Dendritic cell treated with granulocyte-macrophage colony-stimulating factor and Interleukin-4, amounts not matched to agents 40 ng/mL and 50 ng/mL, for 4 days (primary cell): ENCODE data around the gene CAPN3.
A peak's percentile ranks its signal among the peaks of the same experiment; 100 is the strongest.

Source experiments
- H3K27ac Mint-ChIP-seq: one replicate; pipeline ENCODE4 v1.8.0; 2022; ENCODE audit warnings: mild to moderate bottlenecking, mixed read lengths
- H3K27me3 Mint-ChIP-seq: one replicate; pipeline ENCODE4 v1.8.0; 2022; ENCODE audit warnings: mild to moderate bottlenecking, mixed read lengths
- H3K36me3 Mint-ChIP-seq: one replicate; pipeline ENCODE4 v1.8.0; 2022; ENCODE audit warnings: low read depth, mixed read lengths
- H3K4me1 Mint-ChIP-seq: one replicate; pipeline ENCODE4 v1.8.0; 2022; ENCODE audit warnings: low read depth, mixed read lengths
- H3K4me3 Mint-ChIP-seq: one replicate; pipeline ENCODE4 v1.8.0; 2022; ENCODE audit warnings: mild to moderate bottlenecking, moderate library complexity, mixed read lengths
- H3K9me3 Mint-ChIP-seq: one replicate; pipeline ENCODE4 v1.8.0; 2022; ENCODE audit warnings: mixed read lengths
- intact Hi-C: fragments of 100-400 bp; cut with micrococcal nuclease; formaldehyde crosslinking; loops from one replicate; pipeline ENCODE4 v1.15.0; 2022

Gene CAPN3

DNA sequence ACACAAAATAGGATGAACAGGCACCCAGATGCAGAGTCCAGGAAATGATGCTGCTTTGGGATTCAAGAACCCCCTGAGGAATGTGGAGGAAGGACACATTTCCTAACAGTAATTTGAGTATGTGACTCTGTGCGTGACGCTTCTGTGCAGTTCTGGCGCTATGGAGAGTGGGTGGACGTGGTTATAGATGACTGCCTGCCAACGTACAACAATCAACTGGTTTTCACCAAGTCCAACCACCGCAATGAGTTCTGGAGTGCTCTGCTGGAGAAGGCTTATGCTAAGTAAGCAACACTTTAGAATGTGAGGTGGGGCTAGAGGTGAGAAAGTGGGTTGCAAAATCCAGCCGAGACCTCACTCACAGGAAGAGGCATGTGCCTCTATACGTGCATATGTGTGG lies 28.3 kb downstream of the CAPN3 start:
- intact Hi-C loops = no loop called here
- peaks cover 99% of the 10 kb centered on the region for H3K36me3 Mint-ChIP-seq
- H3K4me1 Mint-ChIP-seq = no peaks in the 10 kb centered on the region
- H3K27ac Mint-ChIP-seq = no peak overlapping the region
- no peaks in the 10 kb centered on the region for H3K27me3 Mint-ChIP-seq
- no peaks in the 10 kb centered on the region for H3K9me3 Mint-ChIP-seq
- no peak overlapping the region for H3K4me3 Mint-ChIP-seq

GRCh38 chr15:42392309-42393024 lies 33.2 kb downstream of the CAPN3 start:
- H3K36me3 Mint-ChIP-seq = peaks cover 94% of the 10 kb centered on the region
- intact Hi-C loops = no loop called here
- no peaks in the 10 kb centered on the region for H3K9me3 Mint-ChIP-seq
- no peaks in the 10 kb centered on the region for H3K27me3 Mint-ChIP-seq
- no peaks in the 10 kb centered on the region for H3K4me1 Mint-ChIP-seq
- no peak overlapping the region for H3K27ac Mint-ChIP-seq
- no peak overlapping the region for H3K4me3 Mint-ChIP-seq

DNA sequence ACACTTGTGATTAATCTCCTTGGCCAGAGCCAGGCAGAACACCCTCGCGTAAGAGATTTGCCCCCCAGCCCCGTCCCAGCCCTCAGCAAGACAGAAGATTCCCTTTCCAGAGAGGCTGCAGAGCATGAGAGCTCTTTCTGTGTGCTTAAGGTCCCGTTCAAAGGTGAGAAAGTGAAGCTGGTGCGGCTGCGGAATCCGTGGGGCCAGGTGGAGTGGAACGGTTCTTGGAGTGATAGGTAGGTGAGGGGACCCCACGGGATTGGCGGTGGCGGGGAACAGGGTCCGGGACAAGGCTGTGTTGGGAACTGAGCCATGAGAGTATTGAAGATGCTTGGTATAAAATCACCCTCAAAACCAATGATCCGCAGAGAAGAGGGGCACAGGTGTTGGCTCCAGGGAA lies 34.8 kb downstream of the CAPN3 start:
- Mint-ChIP-seq H3K4me1 (no peaks in the 10 kb centered on the region), H3K27ac (no peak overlapping the region), H3K36me3 (peaks cover 87% of the 10 kb centered on the region), H3K9me3 (no peaks in the 10 kb centered on the region), H3K4me3 (no peak overlapping the region), H3K27me3 (no peaks in the 10 kb centered on the region)
- intact Hi-C loops = no loop called here

DNA sequence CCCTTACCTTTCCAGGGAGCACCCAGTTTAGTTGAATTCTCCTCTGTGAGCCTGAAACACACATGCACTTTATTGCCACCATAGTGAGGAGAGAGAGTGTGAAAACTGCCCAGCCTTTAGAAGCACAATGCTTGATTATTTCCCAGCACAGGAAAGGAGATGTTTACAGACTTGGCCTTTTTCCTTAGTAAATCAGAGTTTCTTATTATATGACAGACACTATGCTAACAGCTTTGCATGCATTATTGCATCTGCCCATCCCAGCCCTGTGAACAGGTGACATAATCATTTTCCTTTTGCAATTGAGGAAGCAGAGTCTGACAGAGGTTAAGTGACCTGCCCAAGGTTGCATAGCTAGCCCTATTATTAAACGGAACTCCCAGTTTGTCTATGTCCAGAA lies 36.5 kb downstream of the CAPN3 start:
- peaks cover 86% of the 10 kb centered on the region for H3K36me3 Mint-ChIP-seq
- H3K4me1 Mint-ChIP-seq = peaks cover under 1% of the 10 kb centered on the region
- H3K27me3 Mint-ChIP-seq = no peaks in the 10 kb centered on the region
- no peaks in the 10 kb centered on the region for H3K9me3 Mint-ChIP-seq
- no peak overlapping the region for H3K4me3 Mint-ChIP-seq
- intact Hi-C loops = no loop called here
- H3K27ac Mint-ChIP-seq = no peak overlapping the region

DNA sequence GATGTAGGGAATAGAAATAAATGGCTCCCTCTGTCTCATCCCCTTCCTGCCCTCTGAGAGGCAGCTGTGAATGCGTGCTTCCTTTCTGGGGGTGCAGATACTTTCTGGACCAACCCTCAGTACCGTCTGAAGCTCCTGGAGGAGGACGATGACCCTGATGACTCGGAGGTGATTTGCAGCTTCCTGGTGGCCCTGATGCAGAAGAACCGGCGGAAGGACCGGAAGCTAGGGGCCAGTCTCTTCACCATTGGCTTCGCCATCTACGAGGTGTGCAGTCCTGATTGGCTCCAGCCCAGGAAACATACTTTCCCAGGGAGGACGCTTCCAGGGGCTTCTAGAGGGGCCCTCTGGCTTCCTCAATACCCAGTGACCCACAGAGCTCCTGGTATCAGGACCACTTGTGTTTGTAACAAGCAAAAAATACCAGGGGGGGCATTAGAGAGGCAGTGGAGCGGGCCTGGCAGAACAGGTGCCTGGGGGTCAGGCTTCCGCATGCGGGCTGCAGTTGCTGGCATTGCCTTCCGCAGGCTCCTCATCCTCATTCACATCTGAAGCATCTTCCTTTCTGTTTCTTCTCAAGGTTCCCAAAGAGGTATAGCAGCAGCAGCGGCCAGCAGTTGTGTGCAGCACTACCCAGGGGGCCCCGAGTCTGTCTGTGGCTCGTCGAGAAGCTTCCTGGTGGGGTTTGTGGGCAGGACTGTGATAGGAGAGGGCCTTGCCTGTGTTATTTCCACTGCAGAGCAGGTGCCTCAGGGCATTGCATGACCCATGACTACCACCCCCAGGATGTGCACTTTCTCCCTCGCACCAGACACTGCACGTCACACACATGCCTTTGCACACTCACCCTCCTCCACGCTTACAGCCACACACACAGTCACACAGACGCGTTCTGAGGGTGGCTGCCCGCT lies 42.5 kb downstream of the CAPN3 start:
- intact Hi-C loops = no loop called here
- H3K4me3 Mint-ChIP-seq = no peak overlapping the region
- H3K27me3 Mint-ChIP-seq = no peaks in the 10 kb centered on the region
- peak overlapping the region; percentile 11 for H3K27ac Mint-ChIP-seq
- peaks cover 85% of the 10 kb centered on the region for H3K36me3 Mint-ChIP-seq
- H3K4me1 Mint-ChIP-seq = peaks cover 22% of the 10 kb centered on the region
- H3K9me3 Mint-ChIP-seq = no peaks in the 10 kb centered on the region

DNA sequence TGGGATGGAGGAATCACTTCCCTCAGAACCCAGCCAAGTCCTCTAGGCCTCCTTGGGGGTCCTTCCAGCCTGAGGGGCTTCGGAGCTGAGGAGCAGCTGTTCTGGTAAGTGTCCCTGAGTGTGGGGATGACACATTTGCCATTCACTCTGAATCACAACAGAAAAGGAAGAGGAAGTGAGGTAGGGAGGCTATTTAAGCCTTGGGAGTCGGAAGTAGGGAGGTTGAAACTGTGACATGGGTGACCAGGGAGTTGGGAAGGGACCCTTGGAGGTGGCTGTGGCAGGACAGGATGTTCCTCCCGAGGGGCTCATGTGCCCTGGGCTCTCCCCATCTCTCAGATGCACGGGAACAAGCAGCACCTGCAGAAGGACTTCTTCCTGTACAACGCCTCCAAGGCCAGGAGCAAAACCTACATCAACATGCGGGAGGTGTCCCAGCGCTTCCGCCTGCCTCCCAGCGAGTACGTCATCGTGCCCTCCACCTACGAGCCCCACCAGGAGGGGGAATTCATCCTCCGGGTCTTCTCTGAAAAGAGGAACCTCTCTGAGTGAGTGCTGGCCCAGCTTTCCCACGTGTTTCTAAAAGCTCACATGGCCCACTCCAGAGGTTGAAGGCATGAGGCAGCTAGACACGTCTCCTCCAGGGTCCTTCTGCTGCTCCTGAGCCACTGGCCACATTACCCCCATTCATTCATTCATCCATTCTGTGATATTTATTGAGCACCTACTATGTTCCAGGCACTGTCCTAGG lies 43.3 kb downstream of the CAPN3 start:
- intact Hi-C loops = no loop called here
- H3K4me3 Mint-ChIP-seq = no peak overlapping the region
- no peaks in the 10 kb centered on the region for H3K9me3 Mint-ChIP-seq
- H3K4me1 Mint-ChIP-seq = peaks cover 22% of the 10 kb centered on the region
- peaks cover 85% of the 10 kb centered on the region for H3K36me3 Mint-ChIP-seq
- peak overlapping the region; percentile 11 for H3K27ac Mint-ChIP-seq
- no peaks in the 10 kb centered on the region for H3K27me3 Mint-ChIP-seq

DNA sequence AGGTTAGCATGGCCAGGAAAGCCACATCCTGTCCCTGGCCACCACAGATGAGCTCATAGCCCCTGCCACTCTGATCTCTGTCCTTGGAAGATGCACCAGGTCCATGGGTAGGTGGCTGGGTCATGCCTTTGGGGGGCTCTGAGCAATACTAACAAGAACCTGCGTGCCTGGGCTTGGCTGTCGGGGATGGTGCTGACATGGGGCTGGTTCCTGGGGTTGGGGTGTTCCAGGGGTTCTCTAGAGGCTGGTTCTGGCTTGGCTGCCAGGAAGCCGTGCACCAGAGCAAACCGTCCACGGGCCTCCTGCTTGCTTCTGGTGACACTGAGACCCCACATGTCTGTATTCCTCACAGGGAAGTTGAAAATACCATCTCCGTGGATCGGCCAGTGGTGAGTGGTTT lies 44.1 kb downstream of the CAPN3 start:
- Mint-ChIP-seq H3K9me3 (no peaks in the 10 kb centered on the region), H3K27me3 (no peaks in the 10 kb centered on the region), H3K27ac (no peak overlapping the region), H3K4me3 (no peak overlapping the region), H3K4me1 (peaks cover 22% of the 10 kb centered on the region), H3K36me3 (peaks cover 89% of the 10 kb centered on the region)
- intact Hi-C loops = no loop called here

DNA sequence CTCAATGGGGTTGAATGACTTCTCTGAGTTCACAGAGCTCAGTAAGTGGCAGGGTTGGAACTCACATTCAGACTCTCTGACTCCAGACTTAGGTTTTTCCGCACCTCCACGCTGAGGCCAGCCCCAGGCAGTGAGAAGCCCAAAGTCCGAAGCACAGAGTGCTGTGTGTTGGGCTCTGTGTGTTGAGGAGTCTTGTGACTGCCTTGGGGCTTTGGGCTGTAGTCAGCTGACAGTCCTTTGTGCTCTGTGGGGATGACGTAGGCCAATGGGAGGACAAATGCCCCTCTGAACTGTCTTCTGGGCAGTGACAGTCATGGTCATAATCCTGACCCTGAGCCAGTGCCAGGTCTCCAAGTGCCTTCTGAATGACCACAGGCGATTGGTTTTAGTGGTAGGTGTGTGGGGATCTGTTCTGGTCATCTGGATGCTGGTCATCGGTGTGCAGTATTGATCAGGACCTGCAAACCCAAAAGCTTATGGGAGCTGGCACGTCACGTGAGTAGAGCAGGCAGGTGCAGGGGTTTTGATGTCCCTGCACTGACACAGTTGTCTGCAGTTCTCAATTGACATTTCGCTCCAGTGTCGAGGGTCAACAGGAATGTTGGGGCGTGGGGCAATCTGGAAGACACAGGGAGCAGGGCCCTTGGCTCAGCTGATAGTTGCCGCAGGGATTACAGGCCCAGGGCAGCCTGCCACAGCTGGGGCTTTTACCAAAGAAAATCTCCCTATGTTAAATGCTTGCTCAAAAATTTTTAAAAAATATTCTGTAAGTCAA lies 45.3 kb downstream of the CAPN3 start:
- Mint-ChIP-seq H3K4me1 (peaks cover 22% of the 10 kb centered on the region), H3K9me3 (no peaks in the 10 kb centered on the region), H3K27me3 (no peaks in the 10 kb centered on the region), H3K4me3 (no peak overlapping the region), H3K27ac (no peak overlapping the region), H3K36me3 (peaks cover 92% of the 10 kb centered on the region)
- intact Hi-C loops = no loop called here

GRCh38 chr15:42405863-42406482 lies 46.7 kb downstream of the CAPN3 start:
- no peaks in the 10 kb centered on the region for H3K9me3 Mint-ChIP-seq
- intact Hi-C loops = no loop called here
- H3K36me3 Mint-ChIP-seq = peaks cover 93% of the 10 kb centered on the region
- H3K4me3 Mint-ChIP-seq = no peak overlapping the region
- peaks cover 20% of the 10 kb centered on the region for H3K4me1 Mint-ChIP-seq
- no peak overlapping the region for H3K27ac Mint-ChIP-seq
- H3K27me3 Mint-ChIP-seq = no peaks in the 10 kb centered on the region

- intact Hi-C loops = no loop called here
- Mint-ChIP-seq H3K4me1 (no peaks in the 10 kb centered on the region), H3K9me3 (no peaks in the 10 kb centered on the region), H3K4me3 (no peak overlapping the region), H3K27me3 (no peaks in the 10 kb centered on the region), H3K27ac (no peak overlapping the region), H3K36me3 (peaks cover 91% of the 10 kb centered on the region)
Observed at GRCh38 chr15:42408178-42408577, 48.9 kb downstream of the CAPN3 start.

GRCh38 chr15:42409011-42409410 lies 49.7 kb downstream of the CAPN3 start:
- intact Hi-C loops = no loop called here
- Mint-ChIP-seq H3K27ac (no peak overlapping the region), H3K27me3 (no peaks in the 10 kb centered on the region), H3K4me1 (no peaks in the 10 kb centered on the region), H3K36me3 (peaks cover 91% of the 10 kb centered on the region), H3K4me3 (no peak overlapping the region), H3K9me3 (no peaks in the 10 kb centered on the region)

GRCh38 chr15:42411884-42412283 lies 52.6 kb downstream of the CAPN3 start:
- intact Hi-C loops = no loop called here
- H3K4me3 Mint-ChIP-seq = no peak overlapping the region
- no peaks in the 10 kb centered on the region for H3K27me3 Mint-ChIP-seq
- H3K36me3 Mint-ChIP-seq = peaks cover 97% of the 10 kb centered on the region
- H3K27ac Mint-ChIP-seq = no peak overlapping the region
- H3K9me3 Mint-ChIP-seq = no peaks in the 10 kb centered on the region
- H3K4me1 Mint-ChIP-seq = no peaks in the 10 kb centered on the region

DNA sequence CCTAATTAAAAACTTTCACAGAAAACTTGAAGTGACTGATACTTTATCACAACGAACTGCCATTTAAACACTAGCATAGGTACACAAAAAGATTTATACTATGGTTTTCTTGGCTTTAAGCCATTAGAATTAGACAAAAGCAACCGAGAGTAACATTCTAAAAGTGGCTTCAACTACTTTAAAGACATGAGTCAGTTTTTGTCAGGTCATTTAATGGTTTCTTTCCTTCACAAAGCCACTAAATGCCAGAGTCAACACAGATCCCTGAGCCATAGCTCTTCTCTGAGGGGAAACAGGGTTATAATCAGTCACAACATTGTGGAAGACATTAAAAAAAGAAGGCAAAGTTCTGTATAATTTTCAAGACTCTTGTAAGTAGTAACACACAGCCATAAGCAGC lies 54.6 kb downstream of the CAPN3 start:
- Mint-ChIP-seq H3K36me3 (peaks cover 94% of the 10 kb centered on the region), H3K9me3 (no peaks in the 10 kb centered on the region), H3K27me3 (no peaks in the 10 kb centered on the region), H3K27ac (no peak overlapping the region), H3K4me1 (no peaks in the 10 kb centered on the region), H3K4me3 (no peak overlapping the region)
- intact Hi-C loops = no loop called here
